HepG2 (cell line): ENCODE results near the gene U2AF2. TPM values are rescaled to one million over a fixed set of nuclear protein-coding genes. Genes with fewer than 3 reads are reported as not detected.
A peak's percentile ranks its signal among the peaks of the same experiment; 100 is the strongest.

Experiments
- ATAC-seq: fragments of 200-7000 bp; cut with Tn5 transposase; 3 replicates; pipeline ENCODE4 v1.9.1; 2020; ENCODE audit warnings: mild to moderate bottlenecking, moderate library complexity
- Bru-seq: library from RNA; stranded (reverse); fragments of 400-500 nt; gene quantifications from one replicate; lab custom pipeline; 2021; lab: Mats Ljungman, UMichigan
- BruChase-seq, 2 experiments: library from RNA; stranded (reverse); fragments of 400-500 nt; gene quantifications; one replicate each; lab custom pipeline; 2021; lab: Mats Ljungman, UMichigan
- BruUV-seq: library from RNA; stranded (reverse); fragments of 400-500 nt; replicated peaks from 2 replicates; lab custom pipeline; 2021; lab: Mats Ljungman, UMichigan
- CTCF ChIA-PET: fragments of 300-600 bp; formaldehyde crosslinking; extraction: SDS; loops from one replicate; lab custom pipeline; 2021; ENCODE audit warnings: low total read pairs, inconsistent platforms, low intra/inter-chr PET ratio; lab: Yijun Ruan, JAX
- POLR2A ChIA-PET: fragments of 350-600 bp; sonication (Branson Sonifier 250); formaldehyde crosslinking; loops from one replicate; lab custom pipeline; 2020; ENCODE audit warnings: antibody characterized with exemption, inconsistent platforms; lab: Yijun Ruan, JAX
- DNase-seq: peaks from one replicate; pipeline ENCODE4 v3.0.0-alpha.2; 2015; ENCODE audit warnings: low spot score
- FAIRE-seq: peaks from 3 replicates; lab custom pipeline; 2011; peaks lifted over from hg19 to GRCh38; lab: Jason Lieb, UNC
- H2AFZ ChIP-seq: one replicate; pipeline ENCODE4 v1.6.1; 2011; ENCODE audit warnings: low read length, inconsistent platforms
- H3K27ac ChIP-seq: fragments of 300-600 bp; 3 replicates; pipeline ENCODE4 v1.8.0; 2011; ENCODE audit warnings: mixed run types, mild to moderate bottlenecking, mixed read lengths, low read length, inconsistent platforms; ENCODE audit not compliant: insufficient read depth; ENCODE audit errors: extremely low read length
- H3K27me3 ChIP-seq, 2 experiments: fragments of 200-600 bp in 1 of 2; 2 replicates in 1 of 2; 3 replicates in 1 of 2; pipeline versions ENCODE4 v1.6.0 to v1.8.0; 2011; ENCODE audit warnings: low read length in 2 of 2, mild to moderate bottlenecking in 2 of 2, moderate library complexity in 2 of 2, inconsistent platforms in 1 of 2; ENCODE audit not compliant: insufficient read depth in 2 of 2, control insufficient read depth in 1 of 2
- H3K36me3 ChIP-seq, 2 experiments: fragments of 200-600 bp in 1 of 2; replicated peaks in 1 of 2; 2 replicates in 1 of 2; 3 replicates in 1 of 2; pipeline versions ENCODE4 v1.5.1 to v1.8.0; 2011; ENCODE audit warnings: low read length in 2 of 2, inconsistent platforms in 1 of 2; ENCODE audit not compliant: insufficient read depth in 2 of 2, control insufficient read depth in 1 of 2
- H3K4me1 ChIP-seq: 2 replicates; pipeline ENCODE4 v1.5.1; 2012; ENCODE audit warnings: low read length, inconsistent platforms; ENCODE audit not compliant: insufficient read depth
- H3K4me2 ChIP-seq: 2 replicates; pipeline ENCODE4 v1.6.0; 2011; ENCODE audit warnings: low read depth, low read length, inconsistent platforms
- H3K4me3 ChIP-seq, 3 experiments: fragments of 200-600 bp in 1 of 3; sonication (generic), shearing (Covaris generic) in 1 of 3; replicated peaks in 1 of 3; 2 replicates each; pipeline ENCODE4 v1.5.1; 2011 to 2016; ENCODE audit warnings: low read length in 3 of 3, inconsistent platforms in 2 of 3, low read depth in 2 of 3, mild to moderate bottlenecking in 2 of 3, control low read depth in 1 of 3, mixed read lengths in 1 of 3; ENCODE audit not compliant: insufficient read depth in 1 of 3
- H3K79me2 ChIP-seq: one replicate; pipeline ENCODE4 v1.6.1; 2011; ENCODE audit warnings: low read length, inconsistent platforms; ENCODE audit not compliant: insufficient read depth
- H3K9ac ChIP-seq: 2 replicates; pipeline ENCODE4 v1.6.0; 2011; ENCODE audit warnings: mild to moderate bottlenecking, low read depth, low read length, inconsistent platforms; ENCODE audit not compliant: insufficient read depth
- H3K9me3 ChIP-seq: 2 replicates; pipeline ENCODE4 v1.5.1; 2012; ENCODE audit warnings: mild to moderate bottlenecking, low read length
- H4K20me1 ChIP-seq: 2 replicates; pipeline ENCODE4 v1.6.0; 2011; ENCODE audit warnings: inconsistent platforms, mild to moderate bottlenecking, low read length, moderate library complexity; ENCODE audit not compliant: insufficient read depth
- ELF4 ChIP-seq: sonication (generic); formaldehyde crosslinking; IDR thresholded peaks from 2 replicates; pipeline ENCODE4 v1.5.0; 2020; ENCODE audit warnings: missing genetic modification reagents, mild to moderate bottlenecking, moderate library complexity, borderline replicate concordance
- HDAC2 ChIP-seq: sonication (generic); formaldehyde crosslinking; IDR thresholded peaks from 2 replicates; pipeline ENCODE4 v1.4.0; 2020; ENCODE audit warnings: missing genetic modification reagents
- HDAC6 ChIP-seq: fragments of 200-600 bp; sonication (generic); IDR thresholded peaks from 2 replicates; pipeline ENCODE4 v1.7.0; 2017; ENCODE audit warnings: mild to moderate bottlenecking, antibody characterized with exemption, low read length, low read depth
- IKZF4 ChIP-seq: sonication (generic); formaldehyde crosslinking; IDR thresholded peaks from 2 replicates; pipeline ENCODE4 v1.5.1; 2020; ENCODE audit warnings: borderline replicate concordance, mild to moderate bottlenecking, low read depth, missing genetic modification reagents; ENCODE audit errors: not compliant biosample characterization
- JUN ChIP-seq: sonication (generic); formaldehyde crosslinking; IDR thresholded peaks from 2 replicates; pipeline ENCODE4 v1.4.0; 2020; ENCODE audit warnings: mild to moderate bottlenecking, missing genetic modification reagents
- MED1 ChIP-seq: sonication (generic); formaldehyde crosslinking; IDR thresholded peaks from 2 replicates; pipeline ENCODE4 v1.4.0; 2020; ENCODE audit warnings: missing genetic modification reagents
- MYNN ChIP-seq: sonication (generic); formaldehyde crosslinking; IDR thresholded peaks from 2 replicates; pipeline ENCODE4 v1.4.0; 2020; ENCODE audit warnings: mild to moderate bottlenecking, low read depth, missing genetic modification reagents
- NFE2L1 ChIP-seq: sonication (generic); formaldehyde crosslinking; IDR thresholded peaks from 2 replicates; pipeline ENCODE4 v1.4.0; 2020; ENCODE audit warnings: missing genetic modification reagents, mild to moderate bottlenecking, borderline replicate concordance
- RFX3 ChIP-seq: IDR thresholded peaks from 2 replicates; pipeline ENCODE4 v1.6.1; 2016; ENCODE audit warnings: missing biosample characterization, missing genetic modification reagents
- ZFP36L2 ChIP-seq: sonication (generic); formaldehyde crosslinking; IDR thresholded peaks from 2 replicates; pipeline ENCODE4 v1.4.0; 2020; ENCODE audit warnings: missing genetic modification reagents
- ZMYM2 ChIP-seq: sonication (generic); formaldehyde crosslinking; IDR thresholded peaks from 2 replicates; pipeline ENCODE4 v1.8.0; 2022; ENCODE audit warnings: mild to moderate bottlenecking, missing genetic modification reagents
- ZNF264 ChIP-seq: sonication (generic); formaldehyde crosslinking; IDR thresholded peaks from 2 replicates; pipeline ENCODE4 v1.4.0; 2020; ENCODE audit warnings: missing genetic modification reagents
- ZNF543 ChIP-seq: sonication (generic); formaldehyde crosslinking; IDR thresholded peaks from 2 replicates; pipeline ENCODE4 v1.4.0; 2020; ENCODE audit warnings: mild to moderate bottlenecking, missing genetic modification reagents
- ZNF678 ChIP-seq: sonication (generic); formaldehyde crosslinking; IDR thresholded peaks from 2 replicates; pipeline ENCODE4 v1.4.0; 2020; ENCODE audit warnings: mild to moderate bottlenecking, missing genetic modification reagents
- ZNF703 ChIP-seq: sonication (generic); formaldehyde crosslinking; IDR thresholded peaks from 2 replicates; pipeline ENCODE4 v1.5.1; 2020; ENCODE audit warnings: missing genetic modification reagents, mild to moderate bottlenecking, moderate library complexity, borderline replicate concordance
- WGBS: methylation state at CpG from one replicate; pipeline ENCODE4 v1.1.6; 2017; ENCODE audit warnings: low lambda C conversion rate; 5-methylcytosine and 5-hydroxymethylcytosine counted together
- in situ Hi-C: cut with HindIII; loops from 2 replicates; pipeline ENCODE4 v1.10.0; 2017; ENCODE audit warnings: low pct_unique_long_range_greater_than_20kb; ENCODE audit not compliant: extremely low pct_ligation_motif_present
- intact Hi-C: fragments of 100-400 bp; cut with micrococcal nuclease; formaldehyde crosslinking; loops from one replicate; pipeline ENCODE4 v1.10.0; 2022; ENCODE audit not compliant: unreplicated experiment
- long read RNA-seq, 2 experiments: library from RNA in 1 of 2; library from polyadenylated mRNA in 1 of 2; stranded (forward) in 1 of 2; unstranded in 1 of 2; transcript quantifications; one replicate each; pipeline ENCODE4 v2.0.0, GENCODE V29; 2019 to 2022
- polyA minus RNA-seq, 3 experiments: library from RNA; depleted of rRNA, polyadenylated mRNA; stranded (reverse); fragments of >200 nt; gene quantifications; 2 replicates each; pipeline ENCODE4 v1.2.3, GENCODE V29; 2011; ENCODE audit warnings: low replicate concordance in 1 of 3
- polyA plus RNA-seq, 8 experiments: library from polyadenylated mRNA; depleted of rRNA in 3 of 8; stranded (reverse) in 7 of 8; unstranded in 1 of 8; fragments of >200 nt; fragmentation: Illumina TruSeq in 4 of 8; extraction: Trizol in 4 of 8; gene quantifications; 2 replicates each; pipeline versions ENCODE4 v1.2.1 to v1.2.3, GENCODE V29; 2011 to 2016; ENCODE audit warnings: low read depth in 4 of 8, missing spikeins in 1 of 8, mixed read lengths in 1 of 8; ENCODE audit not compliant: insufficient read depth in 1 of 8
- total RNA-seq, 5 experiments: library from RNA; depleted of rRNA; stranded (reverse); fragments of >200 nt; fragmentation: Illumina TruSeq; extraction: Trizol; gene quantifications; 2 replicates each; pipeline ENCODE4 v1.2.3, GENCODE V29; 2016; ENCODE audit warnings: low read depth in 1 of 5
- TF ChIP-seq, protein P1 (sequence below): sonication (generic); formaldehyde crosslinking; IDR thresholded peaks from 2 replicates; pipeline ENCODE4 v1.8.0; 2023; ENCODE audit warnings: mild to moderate bottlenecking, missing genetic modification reagents
- TF ChIP-seq, protein P2 (sequence below): sonication (generic); formaldehyde crosslinking; IDR thresholded peaks from 2 replicates; pipeline ENCODE4 v1.4.0; 2020; ENCODE audit warnings: mild to moderate bottlenecking, missing genetic modification reagents

U2AF2 gene
- total RNA-seq (2016; rRNA removed; fragmentation: Illumina TruSeq; extraction: Trizol) (124 and 127 TPM in 2 replicates), polyA plus RNA-seq (2011; rRNA removed) (84.3 and 116 TPM in 2 replicates), polyA minus RNA-seq (2011; rRNA and poly(A)+ RNA removed; ENCODE audit: low replicate concordance) (124 and 144 TPM in 2 replicates), Bru-seq, nascent RNA (percentile 89 among the genes with signal in this experiment), BruChase-seq, experiment 1, labeled RNA remaining after a 6-hour chase (percentile 97 among the genes with signal in this experiment), BruChase-seq, experiment 2, labeled RNA remaining after a 2-hour chase (percentile 93 among the genes with signal in this experiment)
- total RNA-seq (2016; cell fraction: cytosol; rRNA removed; fragmentation: Illumina TruSeq; extraction: Trizol; ENCODE audit: low read depth), result 22.0 and 23.9 TPM in 2 replicates
- 117 and 129 TPM in 2 replicates for total RNA-seq (2016; cell fraction: insoluble cytoplasmic fraction; rRNA removed; fragmentation: Illumina TruSeq; extraction: Trizol)
- total RNA-seq (2016; cell fraction: membrane; rRNA removed; fragmentation: Illumina TruSeq; extraction: Trizol), result 34.1 and 39.9 TPM in 2 replicates
- total RNA-seq (2016; cell fraction: nucleus; rRNA removed; fragmentation: Illumina TruSeq; extraction: Trizol), result 67.4 and 78.0 TPM in 2 replicates
- polyA plus RNA-seq (2011; cell fraction: cytosol; rRNA removed), result 64.9 and 87.3 TPM in 2 replicates
- polyA plus RNA-seq (2011; cell fraction: nucleus; rRNA removed), result 388 and 484 TPM in 2 replicates
- polyA plus RNA-seq (2012), result 86.8 and 111 TPM in 2 replicates
- 10.3 TPM in 2 replicates for polyA plus RNA-seq (2016; cell fraction: cytosol; fragmentation: Illumina TruSeq; extraction: Trizol; ENCODE audit: low read depth)
- 146 and 162 TPM in 2 replicates for polyA plus RNA-seq (2016; cell fraction: insoluble cytoplasmic fraction; fragmentation: Illumina TruSeq; extraction: Trizol; ENCODE audit: low read depth)
- polyA plus RNA-seq (2016; cell fraction: membrane; fragmentation: Illumina TruSeq; extraction: Trizol; ENCODE audit: low read depth), result 21.2 and 21.5 TPM in 2 replicates
- polyA plus RNA-seq (2016; cell fraction: nucleus; fragmentation: Illumina TruSeq; extraction: Trizol; ENCODE audit: insufficient read depth, low read depth), result 178 and 182 TPM in 2 replicates
- polyA minus RNA-seq (2011; cell fraction: cytosol; rRNA and poly(A)+ RNA removed), result 41.7 and 55.9 TPM in 2 replicates
- 60.4 and 76.0 TPM in 2 replicates for polyA minus RNA-seq (2011; cell fraction: nucleus; rRNA and poly(A)+ RNA removed)
- long read RNA-seq, experiment 1, partial matches to known transcripts, result 1 of 2 reads
- long read RNA-seq, experiment 1, other reads (novel, unspliced or antisense), result 1 of 2 reads
- long read RNA-seq, experiment 2, transcript U2AF2-202 (12 exons, 3,022 nt), result major isoform, 46 of 149 reads
- long read RNA-seq, experiment 2, transcript U2AF2-201 (12 exons, 1,698 nt), result minor isoform, 10 of 149 reads
- long read RNA-seq, experiment 2, partial matches to known transcripts, result 33 of 149 reads
- long read RNA-seq, experiment 2, other reads (novel, unspliced or antisense), result 59 of 149 reads

DNA sequence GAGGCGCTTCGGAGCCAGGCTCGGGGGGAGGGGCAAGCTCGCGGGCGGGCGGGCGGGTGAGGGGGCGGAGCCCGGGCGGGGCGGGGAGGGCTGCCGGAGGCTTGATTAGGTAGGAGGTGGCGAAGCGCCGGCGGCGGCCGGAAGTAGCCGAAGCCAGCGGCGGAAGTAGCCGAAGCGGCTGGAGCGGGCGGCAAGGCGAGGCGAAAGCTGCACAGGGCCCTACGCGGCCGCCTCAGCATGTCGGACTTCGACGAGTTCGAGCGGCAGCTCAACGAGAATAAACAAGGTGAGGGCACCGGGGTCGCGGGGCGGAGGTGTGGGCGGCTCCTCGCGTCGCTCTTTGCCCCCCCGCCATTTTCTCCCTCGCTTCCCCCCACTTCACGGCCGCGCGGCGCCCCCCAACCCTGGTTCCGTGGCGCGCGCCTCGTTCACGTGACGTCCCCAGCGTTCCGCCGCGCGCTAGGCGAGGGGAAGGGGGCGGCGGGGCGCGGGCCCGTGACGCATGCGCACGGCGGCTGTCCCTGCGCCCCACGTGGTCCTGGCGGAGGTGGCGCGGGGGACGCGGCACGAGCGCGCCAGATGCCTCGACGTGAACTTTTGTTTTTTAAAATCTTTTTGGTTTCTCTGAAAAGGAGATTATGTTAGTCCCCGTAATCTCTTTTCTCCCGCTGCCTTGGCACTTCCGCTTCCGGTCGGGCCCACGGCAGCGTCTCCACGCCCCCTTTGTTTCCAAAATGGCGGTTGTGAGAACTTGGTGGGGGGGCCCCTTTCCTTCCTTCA, at the start of gene U2AF2:
U2AF2 (plus strand) TSS at position 168 of the 780 bp plus-strand sequence; CDS start at position 238, 70 bp downstream.
- Histone ChIP-seq H2AFZ (peak within 1 kb of the TSS; percentile 84), H4K20me1 (peaks cover 44% of the 10 kb centered on the region), H3K27ac (peak within 1 kb of the TSS; percentile 99), H3K4me3 (peak within 1 kb of the TSS; percentile 85 to 99 (median 97)), H3K4me1 (peaks cover 24% of the 10 kb centered on the region), H3K27me3 (no peaks in the 10 kb centered on the region; a peak in 1 of 5 replicates), H3K36me3 (peaks cover 5 to 11% of the 10 kb centered on the region in 2 experiments), H3K9ac (peak within 1 kb of the TSS; percentile 100), H3K9me3 (no peaks in the 10 kb centered on the region), H3K4me2 (peak within 1 kb of the TSS; percentile 91), H3K79me2 (peaks cover 46% of the 10 kb centered on the region)
- no peak for FAIRE-seq
- ChIA-PET POLR2A (interaction anchor here (0.7 to 2.1 kb wide), 27 partner anchors 10 to 1465 kb away, joined by 3 to 27 read pairs (median 5); partner anchors contain the start of genes EPN1, FIZ1, HSPBP1 and ISOC2), CTCF (interaction anchor here (2.3 kb wide), 1 partner anchor 23 kb away, joined by 21 read pairs; no protein-coding TSS in a partner anchor)
- DNase-seq, result peak; percentile 82
- no TSS peak for BruUV-seq
- WGBS, result 1% methylated on average over 19 of the region's 95 CpGs
- peak; percentile 72 for ATAC-seq
- in situ Hi-C loops (no loop called here), intact Hi-C loops (no loop called here)
- TF ChIP-seq ZNF543 (CRISPR knock-in tag), result no peak; the same call in 1 of the 2 replicates
- no peak for TF ChIP-seq IKZF4
- no peak for TF ChIP-seq RFX3 (CRISPR knock-in tag)
- TF ChIP-seq, protein P1, sequence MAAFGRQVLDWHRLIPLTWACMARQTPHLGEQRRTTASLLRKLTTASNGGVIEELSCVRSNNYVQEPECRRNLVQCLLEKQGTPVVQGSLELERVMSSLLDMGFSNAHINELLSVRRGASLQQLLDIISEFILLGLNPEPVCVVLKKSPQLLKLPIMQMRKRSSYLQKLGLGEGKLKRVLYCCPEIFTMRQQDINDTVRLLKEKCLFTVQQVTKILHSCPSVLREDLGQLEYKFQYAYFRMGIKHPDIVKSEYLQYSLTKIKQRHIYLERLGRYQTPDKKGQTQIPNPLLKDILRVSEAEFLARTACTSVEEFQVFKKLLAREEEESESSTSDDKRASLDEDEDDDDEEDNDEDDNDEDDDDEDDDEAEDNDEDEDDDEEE, result peak; percentile 96
- TF ChIP-seq ZNF264 (CRISPR knock-in tag), result no peak
- TF ChIP-seq ZMYM2 (CRISPR knock-in tag), result no peak
- TF ChIP-seq ZNF678, result peak; percentile 85; the same call in 1 of the 2 replicates
- peak; percentile 11 for TF ChIP-seq MED1 (CRISPR knock-in tag)
- no peak for TF ChIP-seq NFE2L1
- no peak for TF ChIP-seq MYNN (CRISPR knock-in tag)
- TF ChIP-seq JUN (CRISPR knock-in tag), result no peak
- TF ChIP-seq ELF4 (CRISPR knock-in tag), result no peak
- no peak; the same call in 1 of the 2 replicates for TF ChIP-seq ZNF703
- TF ChIP-seq, protein P2, sequence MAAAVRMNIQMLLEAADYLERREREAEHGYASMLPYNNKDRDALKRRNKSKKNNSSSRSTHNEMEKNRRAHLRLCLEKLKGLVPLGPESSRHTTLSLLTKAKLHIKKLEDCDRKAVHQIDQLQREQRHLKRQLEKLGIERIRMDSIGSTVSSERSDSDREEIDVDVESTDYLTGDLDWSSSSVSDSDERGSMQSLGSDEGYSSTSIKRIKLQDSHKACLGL (CRISPR knock-in tag), result no peak; the same call in 1 of the 2 replicates
- no peak for TF ChIP-seq HDAC6
- no peak for TF ChIP-seq HDAC2 (CRISPR knock-in tag)
- no peak for TF ChIP-seq ZFP36L2
